Subcutaneous adipose tissue (tissue), 4 donors: Measurements from ENCODE around the gene SMCO2. TPM values are rescaled to one million over a fixed set of nuclear protein-coding genes. Genes with fewer than 3 reads are reported as not detected.

Experiments used
- total RNA-seq, 4 donors: library from RNA; depleted of rRNA; stranded (reverse); fragments of >200 nt; gene quantifications; one replicate each; pipeline ENCODE4 v1.1.0, GENCODE V29; 2016
- TF ChIP-seq, protein P1 (sequence below): fragments of 450-650 bp; IDR thresholded peaks from one replicate; pipeline ENCODE4 v1.5.1; 2016; ENCODE audit warnings: low read depth, mild to moderate bottlenecking, control low read depth, antibody characterized with exemption, moderate library complexity

The SMCO2 gene
- under 1 TPM in 1 of 4 donors, not detected in 3; 0.34 TPM for total RNA-seq

DNA sequence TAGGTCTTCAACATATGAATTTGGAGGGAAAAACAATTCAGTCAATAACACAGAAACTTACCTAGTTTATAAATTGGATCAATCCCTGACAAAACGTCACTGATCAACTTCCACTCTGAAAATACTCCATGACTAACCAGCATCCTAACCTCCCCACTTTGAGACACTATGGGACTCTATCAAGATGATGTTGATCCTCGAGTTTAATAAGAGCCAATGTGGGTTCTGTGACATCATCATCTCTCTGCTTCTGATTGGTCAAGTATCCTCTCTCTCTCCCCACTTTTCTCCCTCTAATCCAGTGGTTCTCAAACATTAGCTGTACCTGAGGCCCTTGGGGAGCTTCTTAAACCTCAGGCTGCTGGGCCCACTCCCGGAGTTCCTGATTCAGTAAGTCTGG lies at the start of gene SMCO2:
Gene SMCO2 (plus strand): TSS at position 301 of the 400 bp plus-strand sequence. CDS start 23,896 bp downstream, outside the sequence.
- TF ChIP-seq, protein P1, sequence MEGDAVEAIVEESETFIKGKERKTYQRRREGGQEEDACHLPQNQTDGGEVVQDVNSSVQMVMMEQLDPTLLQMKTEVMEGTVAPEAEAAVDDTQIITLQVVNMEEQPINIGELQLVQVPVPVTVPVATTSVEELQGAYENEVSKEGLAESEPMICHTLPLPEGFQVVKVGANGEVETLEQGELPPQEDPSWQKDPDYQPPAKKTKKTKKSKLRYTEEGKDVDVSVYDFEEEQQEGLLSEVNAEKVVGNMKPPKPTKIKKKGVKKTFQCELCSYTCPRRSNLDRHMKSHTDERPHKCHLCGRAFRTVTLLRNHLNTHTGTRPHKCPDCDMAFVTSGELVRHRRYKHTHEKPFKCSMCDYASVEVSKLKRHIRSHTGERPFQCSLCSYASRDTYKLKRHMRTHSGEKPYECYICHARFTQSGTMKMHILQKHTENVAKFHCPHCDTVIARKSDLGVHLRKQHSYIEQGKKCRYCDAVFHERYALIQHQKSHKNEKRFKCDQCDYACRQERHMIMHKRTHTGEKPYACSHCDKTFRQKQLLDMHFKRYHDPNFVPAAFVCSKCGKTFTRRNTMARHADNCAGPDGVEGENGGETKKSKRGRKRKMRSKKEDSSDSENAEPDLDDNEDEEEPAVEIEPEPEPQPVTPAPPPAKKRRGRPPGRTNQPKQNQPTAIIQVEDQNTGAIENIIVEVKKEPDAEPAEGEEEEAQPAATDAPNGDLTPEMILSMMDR: no peak

DNA sequence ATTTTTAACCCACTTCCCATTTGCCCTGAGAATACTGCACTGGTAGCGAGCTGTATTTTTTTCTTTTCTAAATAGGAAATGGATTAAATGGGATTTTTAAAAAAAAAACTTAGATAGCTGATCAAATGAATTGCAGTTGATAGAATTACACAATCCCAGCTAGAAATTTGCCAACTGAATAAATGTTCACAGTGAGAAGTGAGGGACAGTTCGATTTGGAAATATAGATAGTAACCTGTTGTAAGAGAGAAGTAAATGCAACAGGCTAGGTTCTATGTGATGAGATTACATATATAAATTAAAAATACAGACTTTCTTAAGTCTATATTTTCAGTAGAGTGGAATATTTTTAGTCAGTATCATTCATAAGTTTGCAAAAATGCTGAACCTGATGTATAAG lies 48.1 kb upstream of the SMCO2 start:
- TF ChIP-seq, protein P1: no peak

DNA sequence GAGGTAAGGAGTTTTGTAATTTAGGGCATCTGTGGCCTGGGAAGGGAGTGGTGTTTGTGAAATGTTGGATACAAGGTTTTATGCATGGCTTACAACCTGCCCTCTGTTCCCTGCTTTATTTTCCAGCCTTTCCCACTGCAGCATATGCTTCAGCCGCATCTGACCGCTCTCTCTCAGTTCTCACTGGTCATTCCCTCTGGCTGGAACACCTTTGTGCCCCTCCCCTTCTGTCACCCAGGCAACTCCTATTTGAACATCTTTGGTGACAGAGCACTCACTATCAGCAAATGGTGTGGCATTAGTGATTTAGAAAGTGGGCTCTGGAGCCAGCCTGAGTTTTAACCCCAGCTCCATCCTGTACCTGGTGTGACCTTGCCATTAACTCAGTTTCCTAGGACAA lies 47.5 kb upstream of the SMCO2 start:
- TF ChIP-seq, protein P1: no peak

DNA sequence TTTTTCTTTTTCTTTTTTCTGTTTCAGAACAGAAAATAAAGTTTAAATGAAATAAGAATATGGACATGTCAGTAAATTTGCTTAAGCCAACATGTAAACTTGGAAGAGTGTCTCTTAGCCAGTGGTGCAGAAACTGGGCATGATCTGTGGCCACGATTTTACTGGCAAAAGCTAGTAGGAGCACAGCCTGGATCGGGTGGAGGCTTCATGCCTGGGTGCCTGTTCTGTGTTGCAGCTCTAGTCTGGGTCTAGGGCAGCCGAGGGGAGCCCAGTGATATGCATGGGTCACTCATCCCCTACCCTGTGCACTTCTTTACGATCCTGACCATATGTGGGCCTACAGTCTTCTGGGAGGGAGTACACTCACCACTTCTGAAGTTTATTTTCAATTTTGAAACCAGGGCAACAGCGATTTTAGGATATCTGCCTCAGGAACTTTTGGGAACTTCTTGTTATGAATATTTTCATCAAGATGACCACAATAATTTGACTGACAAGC lies 45.6 kb upstream of the SMCO2 start:
- TF ChIP-seq, protein P1: no peak

DNA sequence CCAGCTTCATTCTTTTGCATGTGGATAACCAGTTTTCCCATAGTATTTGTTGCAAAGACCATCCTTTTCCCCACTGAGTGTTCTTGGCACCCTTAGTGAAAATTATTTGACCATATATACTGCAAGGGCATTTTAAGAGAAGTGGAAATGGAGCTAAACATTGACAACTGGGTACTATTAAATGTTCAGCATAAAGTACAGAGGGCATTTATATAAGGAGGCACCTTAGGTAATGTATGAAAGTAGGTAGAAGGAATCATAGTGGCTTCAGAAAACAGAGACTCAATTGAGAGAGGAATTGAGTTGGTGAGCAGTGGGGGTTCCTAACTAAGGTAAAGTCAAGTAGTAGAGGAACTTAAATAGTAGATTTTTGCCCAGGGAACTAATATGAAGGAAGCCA lies 34.5 kb upstream of the SMCO2 start:
- TF ChIP-seq, protein P1: no peak

DNA sequence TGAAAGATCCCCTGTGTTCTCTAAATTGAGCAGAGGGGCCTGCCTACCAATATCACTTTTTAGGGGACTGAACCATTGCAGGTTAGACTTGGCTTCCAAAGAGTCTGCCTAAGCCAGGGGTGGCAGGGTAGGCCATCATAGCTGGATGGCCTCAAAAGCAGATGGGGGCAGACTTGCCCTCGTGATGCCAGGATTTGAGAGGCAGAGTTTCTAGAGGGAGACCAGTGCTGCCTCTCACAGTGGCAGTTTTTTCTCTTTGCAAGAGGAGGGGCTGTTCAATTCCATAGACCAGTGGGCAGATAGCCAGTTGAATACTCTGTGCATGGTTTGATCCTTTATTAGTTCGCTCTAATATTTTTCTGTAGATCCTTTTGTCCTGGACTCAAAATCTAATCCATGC lies 23.8 kb upstream of the SMCO2 start:
- TF ChIP-seq, protein P1: no peak

DNA sequence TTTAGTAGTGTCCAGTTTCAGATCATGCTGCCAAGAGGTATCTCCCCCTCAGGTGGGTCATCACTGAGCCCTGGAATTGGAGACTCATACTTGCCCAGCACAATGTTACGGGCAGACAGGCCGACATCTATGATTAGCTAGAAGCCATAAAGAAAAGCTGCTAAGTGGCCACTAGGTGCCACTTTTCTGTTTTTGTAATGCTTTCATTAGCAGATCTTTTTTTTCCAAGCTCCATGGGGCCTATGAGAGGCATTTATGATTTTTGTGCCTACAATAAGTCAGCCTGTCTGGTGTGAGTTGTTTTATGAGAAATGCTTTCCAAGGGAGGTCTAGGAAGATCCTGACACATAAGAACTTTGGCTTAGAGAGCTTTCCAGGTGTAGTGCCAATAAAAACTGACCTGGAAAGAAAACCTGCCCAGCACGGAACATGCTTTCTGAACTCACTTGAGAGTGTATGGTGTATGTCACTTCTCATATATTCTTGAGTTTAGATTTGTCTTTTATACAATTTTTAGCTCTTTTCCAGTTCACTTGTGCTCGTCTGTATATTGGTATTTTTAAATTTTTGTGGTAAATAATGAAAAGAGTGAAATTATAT lies 21.8 kb upstream of the SMCO2 start:
- TF ChIP-seq, protein P1: no peak
